Omental fat pad (tissue), 4 donors: ENCODE measurements around the gene SBK2. TPM values are rescaled to one million over a fixed set of nuclear protein-coding genes. Genes with fewer than 3 reads are reported as not detected.

ENCODE experiments used
- ATAC-seq: fragments of 150-250 bp; one replicate; pipeline ENCODE4 v1.9.1; 2016; ENCODE audit warnings: mild to moderate bottlenecking, moderate library complexity; ENCODE audit not compliant: low FRiP score
- DNase-seq: peaks from one replicate; pipeline ENCODE4 v3.0.0-alpha.2; 2019; ENCODE audit warnings: low spot score
- CTCF ChIP-seq, 3 donors: fragments of 450-650 bp; IDR thresholded peaks; one replicate each; pipeline ENCODE4 v1.5.1; 2016 to 2017; ENCODE audit warnings: antibody characterized with exemption in 3 of 3, mild to moderate bottlenecking in 3 of 3, moderate library complexity in 2 of 3
- total RNA-seq, 4 donors: library from RNA; depleted of rRNA; stranded (reverse); fragments of >200 nt; gene quantifications; one replicate each; pipeline ENCODE4 v1.1.0, GENCODE V29; 2016

SBK2 gene
- total RNA-seq, 4 donors from 2014 or later = 0.56 TPM; not detected in 3

- no peak for DNase-seq
- TF ChIP-seq CTCF (IDR thresholded peaks at IDR 0.05) = no peak
- no peak for ATAC-seq
Measured at GRCh38 chr19:55484593-55485438, 52.1 kb downstream of the SBK2 start, which contains the start of gene NAT14. Gene NAT14 (plus strand): TSS chr19:55485188. CDS start chr19:55485709, 521 bp downstream.

- TF ChIP-seq CTCF (IDR thresholded peaks at IDR 0.05) = no peak
- no peak for ATAC-seq
- DNase-seq = no peak
Measured at GRCh38 chr19:55483706-55484592, 53.0 kb downstream of the SBK2 start.

DNA sequence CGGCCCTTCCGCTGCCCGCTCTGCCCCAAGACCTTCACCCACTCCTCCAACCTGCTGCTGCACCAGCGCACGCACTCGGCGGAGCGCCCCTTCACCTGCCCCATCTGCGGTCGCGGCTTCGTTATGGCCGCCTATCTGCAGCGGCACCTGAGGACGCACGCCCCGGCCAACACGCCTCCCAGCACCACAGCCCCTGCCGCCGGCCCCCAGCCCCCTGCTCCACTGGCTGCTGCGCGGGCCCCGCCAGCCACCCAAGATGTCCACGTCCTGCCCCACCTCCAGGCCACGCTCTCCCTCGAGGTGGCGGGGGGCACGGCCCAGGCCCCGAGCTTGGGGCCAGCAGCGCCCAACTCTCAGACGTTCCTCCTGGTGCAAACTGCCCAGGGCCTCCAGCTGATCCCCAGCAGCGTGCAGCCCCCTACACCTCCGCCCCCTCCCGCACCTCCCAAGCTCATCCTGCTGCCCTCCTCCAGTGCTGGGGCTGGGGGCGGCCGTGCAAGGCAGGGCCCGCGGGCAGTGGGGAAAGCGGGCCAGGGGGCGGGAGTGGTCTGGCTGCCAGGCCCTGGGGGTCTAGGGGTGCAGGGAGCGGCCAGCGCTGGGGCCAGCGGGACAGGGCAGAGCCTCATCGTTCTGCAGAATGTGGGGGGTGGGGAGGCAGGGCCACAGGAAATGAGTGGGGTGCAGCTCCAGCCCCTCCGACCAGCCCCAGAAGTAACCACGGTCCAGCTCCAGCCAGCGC, 53.8 kb downstream of the SBK2 start:
- ATAC-seq (no peak), DNase-seq (no peak)
- TF ChIP-seq CTCF (IDR thresholded peaks at IDR 0.05) = no peak

- DNase-seq (no peak), ATAC-seq (no peak)
- TF ChIP-seq CTCF (IDR thresholded peaks at IDR 0.05) = no peak
Measured at GRCh38 chr19:55482156-55482961, 54.6 kb downstream of the SBK2 start.

DNA sequence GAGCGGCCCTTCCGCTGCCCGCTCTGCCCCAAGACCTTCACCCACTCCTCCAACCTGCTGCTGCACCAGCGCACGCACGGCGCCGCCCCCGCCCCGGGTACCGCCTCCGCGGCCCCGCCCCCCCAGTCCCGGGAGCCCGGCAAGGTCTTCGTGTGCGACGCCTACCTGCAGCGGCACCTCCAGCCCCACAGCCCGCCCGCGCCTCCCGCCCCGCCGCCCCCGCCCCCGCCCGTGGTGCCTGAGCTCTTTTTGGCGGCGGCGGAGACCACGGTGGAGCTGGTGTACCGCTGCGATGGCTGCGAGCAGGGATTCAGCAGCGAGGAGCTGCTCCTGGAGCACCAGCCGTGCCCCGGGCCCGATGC, 55.2 kb downstream of the SBK2 start:
- no peak for TF ChIP-seq CTCF (IDR thresholded peaks at IDR 0.05)
- no peak for ATAC-seq
- no peak for DNase-seq

- ATAC-seq (no peak), DNase-seq (no peak)
- TF ChIP-seq CTCF (IDR thresholded peaks at IDR 0.05) = no peak
Measured at GRCh38 chr19:55481148-55481793, 55.7 kb downstream of the SBK2 start.
